K562 (cell line): Measurements from ENCODE around the gene ZMYND8. TPM values are rescaled to one million over a fixed set of nuclear protein-coding genes. Genes with fewer than 3 reads are reported as not detected.

ENCODE experiments used
- BCL6 ChIP-seq: fragments of 250-450 bp; sonication (Bioruptor Pico); IDR thresholded peaks from 2 replicates; pipeline ENCODE4 v1.4.0; 2020
- CHAMP1 ChIP-seq: fragments of 450-650 bp; IDR thresholded peaks from 2 replicates; pipeline ENCODE4 v1.6.1; 2016; ENCODE audit warnings: mild to moderate bottlenecking
- CREM ChIP-seq: IDR thresholded peaks from 2 replicates; pipeline ENCODE4 v1.6.1; 2014; ENCODE audit warnings: antibody characterized with exemption, low read depth
- DDX20 ChIP-seq: fragments of 450-650 bp; IDR thresholded peaks from 2 replicates; pipeline ENCODE4 v1.6.1; 2016; ENCODE audit warnings: missing genetic modification characterization, low read depth, mild to moderate bottlenecking, missing compliant biosample characterization, moderate library complexity
- EWSR1 ChIP-seq: fragments of 450-650 bp; IDR thresholded peaks from 2 replicates; pipeline ENCODE4 v1.6.1; 2018; ENCODE audit warnings: borderline replicate concordance, mild to moderate bottlenecking, low read depth, moderate library complexity; ENCODE audit not compliant: partially characterized antibody
- GTF2A2 ChIP-seq: IDR thresholded peaks from 2 replicates; pipeline ENCODE4 v1.6.1; 2016; ENCODE audit warnings: mild to moderate bottlenecking, missing genetic modification characterization, missing compliant biosample characterization
- HNRNPH1 ChIP-seq: fragments of 200-400 bp; formaldehyde crosslinking; optimal IDR thresholded peaks from 2 replicates; pipeline ENCODE3; 2017; ENCODE audit warnings: low read depth, mild to moderate bottlenecking, low read length, moderate library complexity
- HNRNPLL ChIP-seq: fragments of 200-400 bp; formaldehyde crosslinking; IDR thresholded peaks from 2 replicates; pipeline ENCODE4 v1.6.1; 2017; ENCODE audit warnings: low read length, low read depth, mild to moderate bottlenecking; ENCODE audit not compliant: poor library complexity, severe bottlenecking
- MTA2 ChIP-seq: fragments of 450-650 bp; IDR thresholded peaks from 2 replicates; pipeline ENCODE4 v1.6.1; 2016; ENCODE audit warnings: low read depth
- MXD1 ChIP-seq: fragments of 250-450 bp; sonication (Bioruptor Pico); IDR thresholded peaks from 2 replicates; pipeline ENCODE4 v1.8.0; 2021; ENCODE audit warnings: borderline replicate concordance, mild to moderate bottlenecking, moderate library complexity; ENCODE audit not compliant: poor library complexity, severe bottlenecking
- MYNN ChIP-seq, 2 experiments: sonication (generic); formaldehyde crosslinking in 1 of 2; IDR thresholded peaks; 2 replicates each; pipeline versions ENCODE4 v1.5.0 to v1.6.1; 2016 to 2020; ENCODE audit warnings: antibody characterized with exemption in 1 of 2, missing genetic modification reagents in 1 of 2
- NR2F6 ChIP-seq: fragments of 450-650 bp; formaldehyde crosslinking; IDR thresholded peaks from 2 replicates; pipeline ENCODE4 v1.4.0; 2020; ENCODE audit warnings: mild to moderate bottlenecking
- POU5F1 ChIP-seq: fragments of 150-350 bp; IDR thresholded peaks from 2 replicates; pipeline ENCODE4 v1.6.1; 2014; ENCODE audit warnings: borderline replicate concordance, low read length, low read depth, mild to moderate bottlenecking; ENCODE audit not compliant: partially characterized antibody
- PURB ChIP-seq: sonication (generic); formaldehyde crosslinking; IDR thresholded peaks from 2 replicates; pipeline ENCODE4 v1.9.0; 2021; ENCODE audit warnings: low read depth, mild to moderate bottlenecking, missing genetic modification reagents
- SAP30 ChIP-seq: fragments of 200-600 bp; sonication (generic); IDR thresholded peaks from 2 replicates; pipeline ENCODE4 v1.6.1; 2012; ENCODE audit warnings: borderline replicate concordance, low read depth, mild to moderate bottlenecking, moderate library complexity, low read length, control low read depth, inconsistent platforms; ENCODE audit not compliant: insufficient read depth, poor library complexity, severe bottlenecking
- SMARCA5 ChIP-seq: fragments of 450-650 bp; IDR thresholded peaks from 2 replicates; pipeline ENCODE4 v1.6.1; 2016
- SRSF7 ChIP-seq: fragments of 200-400 bp; formaldehyde crosslinking; optimal IDR thresholded peaks from 2 replicates; pipeline ENCODE3; 2017; ENCODE audit warnings: mild to moderate bottlenecking, low read depth, low read length
- STAT6 ChIP-seq: sonication (generic); formaldehyde crosslinking; IDR thresholded peaks from 2 replicates; pipeline ENCODE4 v1.8.1; 2023; ENCODE audit warnings: mild to moderate bottlenecking, missing genetic modification reagents
- TRIM24 ChIP-seq, 2 experiments: fragments of 450-650 bp; IDR thresholded peaks; 2 replicates each; pipeline ENCODE4 v1.6.1; 2016
- USF1 ChIP-seq: sonication (generic); formaldehyde crosslinking; IDR thresholded peaks from 2 replicates; pipeline ENCODE4 v1.9.0; 2022; ENCODE audit warnings: mild to moderate bottlenecking, missing genetic modification reagents
- ZFP1 ChIP-seq: fragments of 450-650 bp; formaldehyde crosslinking; IDR thresholded peaks from 2 replicates; pipeline ENCODE4 v1.4.0; 2020; ENCODE audit warnings: mild to moderate bottlenecking, mixed read lengths
- ZFPM2 ChIP-seq: fragments of 250-450 bp; sonication (Bioruptor Pico); IDR thresholded peaks from 2 replicates; pipeline ENCODE4 v1.5.1; 2022; ENCODE audit warnings: mild to moderate bottlenecking
- ZNF431 ChIP-seq: sonication (generic); formaldehyde crosslinking; IDR thresholded peaks from 2 replicates; pipeline ENCODE4 v1.8.0; 2022; ENCODE audit warnings: mild to moderate bottlenecking, missing genetic modification reagents
- ZNF764 ChIP-seq: fragments of 250-450 bp; sonication (Bioruptor Pico); IDR thresholded peaks from 2 replicates; pipeline ENCODE4 v1.4.0; 2020; ENCODE audit warnings: low read depth, mild to moderate bottlenecking, moderate library complexity
- polyA plus RNA-seq, 8 experiments: library from polyadenylated mRNA; depleted of rRNA in 4 of 8; stranded (reverse) in 5 of 8; unstranded in 3 of 8; fragments of >200 nt; fragmentation: Nextera tagmentation in 2 of 8; fragmentation: Illumina TruSeq in 1 of 8; extraction: Ambion mirVana in 2 of 8; extraction: Trizol in 1 of 8; gene quantifications; 2 replicates each; pipeline versions ENCODE4 v1.2.1 to v1.2.3, GENCODE V29; 2011 to 2014; ENCODE audit warnings: inconsistent platforms in 1 of 8, missing spikeins in 1 of 8
- total RNA-seq, 7 experiments: library from RNA; depleted of rRNA in 6 of 7; stranded (reverse); fragments of >200 nt in 6 of 7; fragmentation: Illumina TruSeq in 2 of 7; extraction: Trizol in 2 of 7; gene quantifications; 2 replicates each; pipeline versions ENCODE4 v1.2.1 to v1.2.3, GENCODE V29; 2011 to 2021; ENCODE audit warnings: low replicate concordance in 1 of 7

ZMYND8 gene
- total and polyA plus RNA-seq, 9 of the 15 experiments (the other 6 are each of a cell fraction or from before 2014, with no cell fraction given): 31.8 to 148 (median 71.9) TPM

GRCh38 chr20:47389867-47390347, 33.4 kb upstream of the ZMYND8 start (continued):
- no peak for TF ChIP-seq STAT6 (CRISPR knock-in tag)
- TF ChIP-seq POU5F1: no peak
- TF ChIP-seq ZFPM2: no peak
- TF ChIP-seq SAP30: no peak
- no peak for TF ChIP-seq BCL6 (CRISPR knock-in tag)
- peak; percentile 90 for TF ChIP-seq EWSR1
- no peak for TF ChIP-seq ZNF431 (CRISPR knock-in tag)
- no peak for TF ChIP-seq PURB
- no peak for TF ChIP-seq HNRNPH1
- TF ChIP-seq SMARCA5: no peak
- no peak for TF ChIP-seq GTF2A2 (tag)
- TF ChIP-seq CHAMP1: no peak
- TF ChIP-seq MTA2: no peak
- TF ChIP-seq SRSF7: no peak
- no peak for TF ChIP-seq DDX20
- no peak for TF ChIP-seq CREM
- no peak for TF ChIP-seq ZFP1 (CRISPR knock-in tag)
- no peak for TF ChIP-seq HNRNPLL
- TF ChIP-seq USF1 (CRISPR knock-in tag): peak; percentile 45; the same call in 1 of the 2 replicates
- TF ChIP-seq TRIM24 (IDR thresholded peaks at IDR 0.05): no peak; a peak in 1 of 4 replicates
- TF ChIP-seq ZNF764 (CRISPR knock-in tag): no peak
- TF ChIP-seq MYNN (IDR thresholded peaks at IDR 0.05): no peak
- no peak for TF ChIP-seq MYNN (CRISPR knock-in tag; IDR thresholded peaks at IDR 0.05)
- TF ChIP-seq MXD1: no peak
- no peak for TF ChIP-seq NR2F6 (CRISPR knock-in tag)
